Activated CD4-positive, CD25-positive, alpha-beta regulatory T cell treated with anti-CD3 and anti-CD28 coated beads, Interleukin-2, amount 50 U/mL, for 72 hours (primary cell): ENCODE results near the gene DMGDH.
A peak's percentile ranks its signal among the peaks of the same experiment; 100 is the strongest.

Source experiments
- DNase-seq: peaks from one replicate; pipeline ENCODE4 v3.0.0; 2021

The DMGDH gene

GRCh38 chr5:79062436-79062835 is 7.0 kb downstream of the DMGDH start:
- no peak for DNase-seq

GRCh38 chr5:79059674-79060073 is 9.8 kb downstream of the DMGDH start:
- DNase-seq: no peak

GRCh38 chr5:79056847-79057246 is 12.6 kb downstream of the DMGDH start:
- DNase-seq: no peak

DNA sequence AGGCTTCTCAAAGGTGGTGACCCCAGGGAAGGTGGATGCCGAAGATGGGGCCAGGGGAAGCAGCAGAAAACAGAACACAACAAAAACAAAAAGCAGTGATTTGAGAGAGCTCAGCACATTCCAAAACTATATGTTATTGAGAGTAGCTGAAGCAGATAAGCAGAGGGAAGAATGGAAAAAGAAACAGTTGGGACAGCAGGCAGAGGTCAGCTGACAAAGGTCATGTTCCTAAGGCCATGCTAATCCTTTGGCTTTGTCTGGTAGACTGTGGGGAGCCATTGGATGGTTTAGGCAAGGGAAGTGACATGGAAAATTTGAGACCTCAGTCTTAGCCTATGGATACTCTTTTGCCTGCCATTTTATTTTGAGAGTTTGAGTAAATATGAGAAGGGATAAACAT is 14.5 kb downstream of the DMGDH start:
- no peak for DNase-seq

DNA sequence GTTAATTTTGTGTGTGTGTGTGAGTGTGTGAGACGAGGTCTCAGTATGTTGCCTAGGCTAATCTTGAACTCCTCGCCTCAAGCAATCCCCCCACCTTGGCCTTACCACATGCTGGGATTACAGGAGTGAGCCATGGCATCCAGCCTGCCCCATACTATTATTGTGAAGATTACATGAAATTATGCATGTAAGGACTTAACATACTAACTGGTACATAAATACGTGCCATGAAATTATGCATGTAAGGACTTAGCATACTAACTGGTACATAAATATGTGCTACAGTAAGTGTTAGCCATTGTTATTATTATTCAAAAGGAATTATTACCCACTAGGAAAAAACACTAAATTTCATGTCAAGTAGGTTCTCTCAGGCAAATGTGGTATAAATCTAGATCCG is 16.2 kb downstream of the DMGDH start:
- DNase-seq: no peak

DNA sequence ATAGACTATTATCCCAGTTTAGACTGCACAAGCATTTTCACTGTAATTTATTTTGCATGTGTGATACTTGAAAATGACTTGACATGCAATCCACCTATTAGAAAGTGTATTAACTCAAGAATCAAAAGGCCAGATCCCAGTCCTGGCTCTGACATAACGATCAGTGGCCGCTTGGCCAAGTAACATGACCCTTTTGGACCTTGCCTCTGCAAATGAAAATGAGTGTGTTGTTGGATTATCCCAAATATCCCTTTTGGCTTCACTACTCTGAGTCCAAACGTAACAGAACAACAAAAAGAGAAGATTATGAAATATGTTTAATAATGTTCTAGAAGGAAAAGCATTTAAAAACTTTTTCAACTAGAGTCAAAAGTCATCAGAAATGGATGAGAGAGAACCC is 19.0 kb downstream of the DMGDH start:
- no peak for DNase-seq

- DNase-seq: no peak
Measured at GRCh38 chr5:79048437-79048836, 21.0 kb downstream of the DMGDH start.

DNA sequence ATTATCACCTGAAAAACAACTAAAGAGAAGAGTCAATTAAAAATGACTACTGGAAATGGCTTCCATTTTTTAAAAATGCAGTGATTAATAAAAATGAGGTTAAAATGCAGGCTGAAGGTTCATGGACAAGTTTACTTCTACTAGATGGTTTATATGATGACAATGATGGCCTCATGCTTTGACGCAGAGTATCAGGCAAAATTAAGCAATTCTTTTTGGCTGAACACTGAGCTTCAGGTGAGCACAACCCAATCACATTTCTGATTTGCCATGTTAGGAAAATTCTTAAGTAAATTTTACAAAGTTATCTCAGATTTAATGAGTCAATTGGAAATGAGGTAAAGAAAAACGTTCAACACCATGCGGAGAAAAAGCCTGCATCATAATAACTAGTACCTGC is 22.3 kb downstream of the DMGDH start:
- no peak for DNase-seq

- DNase-seq: no peak
Measured at GRCh38 chr5:79042188-79042587, 27.3 kb downstream of the DMGDH start.

GRCh38 chr5:79036769-79037168 is 32.7 kb downstream of the DMGDH start:
- no peak for DNase-seq

- no peak for DNase-seq
Measured at GRCh38 chr5:79035237-79035636, 34.2 kb downstream of the DMGDH start.

DNA sequence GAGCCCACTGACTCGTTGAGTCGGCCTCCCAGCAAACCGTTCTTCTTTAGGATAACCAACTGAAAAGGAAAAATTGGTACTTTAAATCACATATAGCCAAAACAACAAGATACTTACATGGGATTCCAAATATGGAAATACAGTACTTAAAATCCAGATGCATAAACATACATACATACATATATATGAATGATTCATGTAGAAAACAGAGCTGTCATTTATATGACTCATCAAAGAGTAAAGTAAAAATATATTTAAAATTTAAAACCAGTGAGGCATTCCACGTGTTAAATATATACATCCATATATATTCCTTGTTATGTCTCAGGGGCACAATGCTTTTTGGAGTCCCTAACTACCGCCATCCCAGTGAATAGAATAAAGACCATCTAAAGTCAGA is 36.7 kb downstream of the DMGDH start:
- DNase-seq: no peak

DNA sequence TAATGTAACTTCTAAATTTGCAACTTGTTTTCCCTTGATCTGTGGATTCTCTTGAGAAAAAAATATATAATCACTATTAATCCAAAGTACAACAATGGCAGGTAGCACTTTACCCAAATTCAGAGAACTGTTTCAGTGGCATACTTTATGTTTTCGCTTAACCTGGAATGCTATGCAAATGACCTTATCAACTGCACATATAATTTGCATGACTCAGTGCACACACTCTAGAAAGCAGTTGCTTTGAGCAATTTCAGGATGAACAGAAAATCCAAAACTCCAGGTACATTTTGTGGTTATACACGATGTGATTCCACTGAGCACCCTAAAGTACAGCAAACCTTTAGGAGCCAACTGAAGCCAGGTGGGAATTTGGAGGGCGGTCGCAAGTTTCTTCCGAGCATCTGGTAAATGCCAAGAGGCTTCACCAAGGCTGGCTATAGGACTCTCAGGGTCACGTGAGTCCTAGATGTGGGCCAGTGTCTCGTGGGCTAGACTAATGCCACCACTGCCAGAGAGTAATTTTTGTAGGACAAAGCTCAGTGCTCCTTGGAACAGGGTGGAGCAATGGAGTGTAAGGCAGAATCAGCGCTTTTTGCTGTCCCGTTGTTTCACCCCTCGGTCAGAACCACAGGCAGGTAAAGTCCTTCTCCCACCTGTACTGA is 37.3 kb downstream of the DMGDH start:
- no peak for DNase-seq

DNA sequence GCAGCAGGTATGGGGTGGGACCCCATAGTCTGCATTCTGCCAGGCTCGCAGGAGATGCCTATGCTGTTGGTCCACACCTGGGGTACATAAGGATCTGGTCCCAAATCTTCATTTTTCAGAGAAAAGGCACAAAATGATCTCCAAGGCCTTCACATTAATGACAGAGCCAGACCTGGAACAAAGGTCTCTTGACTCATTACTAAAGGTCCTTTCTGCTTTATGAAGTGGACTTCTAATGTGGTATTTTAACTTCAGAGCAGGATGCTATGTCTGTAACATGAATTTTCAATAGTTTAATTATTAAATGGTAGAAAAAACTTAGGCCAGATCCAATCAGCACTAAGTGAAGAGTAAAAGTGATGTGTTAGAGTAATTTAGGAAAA is 38.0 kb downstream of the DMGDH start:
- no peak for DNase-seq

DNA sequence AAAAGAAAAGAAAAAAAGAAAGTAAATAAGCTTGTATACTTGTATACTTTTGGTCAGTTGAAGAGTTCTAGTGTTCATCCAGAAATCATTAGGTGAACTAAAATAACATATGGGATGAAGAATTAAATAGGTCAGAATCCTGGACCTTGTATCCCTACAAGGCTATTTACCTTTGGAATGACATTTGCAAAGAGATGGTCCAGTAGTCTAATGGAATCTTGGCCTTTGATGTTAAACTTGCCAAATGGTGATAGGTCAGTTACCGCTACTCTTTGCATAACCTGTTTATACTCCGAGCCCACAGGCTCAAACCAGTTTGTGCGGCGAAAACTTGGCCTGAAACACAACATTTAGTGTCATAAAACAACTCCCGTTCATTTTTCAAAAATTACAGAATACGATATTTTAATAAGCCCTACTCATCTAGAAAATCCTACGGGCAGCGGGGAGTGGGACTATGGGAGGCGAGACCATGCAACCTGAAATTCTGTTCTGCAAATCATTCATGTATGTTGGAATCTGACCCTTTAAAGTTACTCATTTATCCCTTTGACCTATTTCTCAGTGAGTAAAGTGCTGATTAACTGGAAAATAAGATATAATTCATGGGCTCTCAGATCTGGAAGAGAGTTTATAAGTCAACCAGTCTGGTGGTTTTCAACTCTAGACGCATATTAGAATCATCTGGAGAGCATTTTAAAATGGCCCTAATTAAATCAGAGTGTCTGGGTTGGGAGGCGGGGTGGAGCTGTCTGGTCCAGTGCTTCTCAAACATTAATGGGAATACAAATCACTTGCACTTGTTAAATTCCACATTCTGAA is 38.6 kb downstream of the DMGDH start:
- no peak for DNase-seq

DNA sequence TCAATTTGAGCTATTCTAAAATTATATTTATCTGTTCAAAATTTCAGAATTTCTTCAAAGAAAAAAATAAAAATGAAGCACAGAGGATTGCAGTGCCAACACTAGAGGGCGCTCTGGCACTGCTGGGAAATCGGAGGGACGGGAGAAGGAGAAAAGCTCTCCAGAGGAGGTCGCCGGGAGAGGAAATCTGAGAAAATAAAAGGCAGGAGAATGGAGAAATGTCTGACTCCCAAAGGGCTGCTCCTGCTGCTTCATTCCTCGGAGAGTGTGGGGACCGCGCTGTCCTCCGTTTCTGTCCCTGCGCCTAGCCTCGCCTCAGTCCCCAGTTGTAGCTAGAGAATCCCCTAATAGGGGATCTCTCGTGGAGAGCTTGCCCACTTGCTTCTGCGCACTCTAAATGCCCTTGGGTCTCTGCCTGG is 44.4 kb downstream of the DMGDH start:
- peak; percentile 63 for DNase-seq

DNA sequence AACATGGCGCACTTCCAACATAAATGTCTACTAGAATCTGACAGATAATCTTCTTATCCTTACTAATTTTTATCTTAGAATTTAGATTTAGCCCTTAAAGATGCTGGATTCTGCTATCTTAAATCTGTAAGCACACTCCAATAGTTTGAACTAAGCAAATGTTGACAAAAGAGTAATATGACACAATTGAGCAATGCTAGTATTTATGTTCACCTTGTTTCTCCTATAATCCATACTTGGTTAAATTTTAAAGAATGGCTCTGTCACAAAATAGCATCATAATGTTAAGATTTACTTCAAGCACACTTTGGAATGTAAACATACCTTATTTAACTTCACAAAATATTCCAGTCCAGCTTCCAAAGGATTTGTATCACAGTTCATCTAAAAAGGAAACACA is 45.5 kb downstream of the DMGDH start:
- no peak for DNase-seq

- DNase-seq: no peak
Measured at GRCh38 chr5:79023348-79023747, 46.1 kb downstream of the DMGDH start.

DNA sequence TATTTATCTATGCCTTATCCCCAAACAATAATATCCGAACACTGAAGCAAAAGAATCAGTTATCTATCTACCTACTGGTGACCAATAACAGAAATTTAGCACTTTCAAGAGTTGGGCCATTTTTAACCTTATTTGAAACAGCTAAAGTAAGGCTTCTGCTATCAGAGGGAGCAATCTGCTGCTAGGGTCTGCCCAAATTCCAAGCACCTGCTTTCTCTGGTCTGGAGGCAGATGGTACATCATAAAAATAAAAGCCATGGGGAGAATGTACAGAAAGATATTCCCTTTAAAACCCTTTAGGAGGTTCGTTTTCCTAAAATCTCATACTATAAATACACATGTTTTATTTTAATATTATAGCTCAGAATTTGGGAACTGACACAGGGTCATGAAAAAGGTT is 46.7 kb downstream of the DMGDH start:
- DNase-seq: no peak

GRCh38 chr5:79021753-79022152 is 47.7 kb downstream of the DMGDH start:
- DNase-seq: no peak

DNA sequence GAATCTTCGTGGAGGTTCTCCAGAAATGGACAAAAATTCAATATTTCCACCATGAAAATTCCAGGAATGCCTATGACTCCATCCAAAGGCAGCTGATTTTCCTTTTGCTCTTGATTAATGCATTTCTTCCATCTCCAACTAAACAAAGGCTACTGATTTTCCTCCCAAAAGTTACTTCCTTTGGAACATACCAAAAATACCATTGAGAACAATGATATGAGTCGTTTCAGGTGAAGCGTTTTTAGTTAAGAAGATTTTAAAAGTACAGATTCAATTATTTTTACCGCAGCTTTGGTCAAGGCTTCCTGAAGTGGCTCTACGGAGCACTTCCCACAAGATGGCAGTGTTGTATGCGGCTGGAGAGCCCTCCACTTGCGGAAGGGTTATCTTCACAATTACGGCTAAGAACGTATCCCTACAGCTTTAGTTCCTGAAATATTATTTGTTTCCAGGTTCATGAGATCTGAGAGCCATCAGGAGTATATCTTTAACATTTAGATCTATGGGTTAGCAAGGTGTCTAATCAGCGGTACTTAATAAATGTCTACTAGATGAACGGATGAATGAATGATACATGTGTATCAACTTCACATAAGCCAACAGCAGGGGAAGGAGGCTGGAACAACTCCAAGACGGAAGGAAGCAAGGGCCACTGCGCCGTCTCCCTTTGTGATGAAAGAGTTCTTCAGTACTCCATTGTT is 48.5 kb downstream of the DMGDH start:
- DNase-seq: no peak

GRCh38 chr5:79014631-79015030 is 54.8 kb downstream of the DMGDH start:
- no peak for DNase-seq

GRCh38 chr5:79011869-79012268 is 57.6 kb downstream of the DMGDH start:
- DNase-seq: no peak

- DNase-seq: no peak
Measured at GRCh38 chr5:79011219-79011836, 58.1 kb downstream of the DMGDH start.
